Suprapubic skin (tissue), 4 donors: Measurements from ENCODE around the gene HS3ST6.

Experiments
- POLR2A ChIP-seq, 2 donors: fragments of 450-650 bp; IDR thresholded peaks; one replicate each; pipeline ENCODE4 v1.6.1; 2017; ENCODE audit warnings: antibody characterized with exemption in 2 of 2, mild to moderate bottlenecking in 2 of 2, moderate library complexity in 2 of 2
- POLR2AphosphoS5 ChIP-seq, 3 donors: sonication (generic); formaldehyde crosslinking; IDR thresholded peaks; one replicate each; pipeline ENCODE4 v1.6.1; 2017; ENCODE audit warnings: antibody characterized with exemption in 3 of 3
- TF ChIP-seq, protein P1 (sequence below), 2 donors: fragments of 200-600 bp in 1 of 2; fragments of 450-650 bp in 1 of 2; sonication (generic) in 1 of 2; IDR thresholded peaks; one replicate each; pipeline ENCODE4 v1.5.1; 2016 to 2019; ENCODE audit warnings: antibody characterized with exemption in 2 of 2, mild to moderate bottlenecking in 1 of 2, moderate library complexity in 1 of 2

- TF ChIP-seq POLR2AphosphoS5 (IDR thresholded peaks at IDR 0.05) = no peak
- TF ChIP-seq, protein P1, sequence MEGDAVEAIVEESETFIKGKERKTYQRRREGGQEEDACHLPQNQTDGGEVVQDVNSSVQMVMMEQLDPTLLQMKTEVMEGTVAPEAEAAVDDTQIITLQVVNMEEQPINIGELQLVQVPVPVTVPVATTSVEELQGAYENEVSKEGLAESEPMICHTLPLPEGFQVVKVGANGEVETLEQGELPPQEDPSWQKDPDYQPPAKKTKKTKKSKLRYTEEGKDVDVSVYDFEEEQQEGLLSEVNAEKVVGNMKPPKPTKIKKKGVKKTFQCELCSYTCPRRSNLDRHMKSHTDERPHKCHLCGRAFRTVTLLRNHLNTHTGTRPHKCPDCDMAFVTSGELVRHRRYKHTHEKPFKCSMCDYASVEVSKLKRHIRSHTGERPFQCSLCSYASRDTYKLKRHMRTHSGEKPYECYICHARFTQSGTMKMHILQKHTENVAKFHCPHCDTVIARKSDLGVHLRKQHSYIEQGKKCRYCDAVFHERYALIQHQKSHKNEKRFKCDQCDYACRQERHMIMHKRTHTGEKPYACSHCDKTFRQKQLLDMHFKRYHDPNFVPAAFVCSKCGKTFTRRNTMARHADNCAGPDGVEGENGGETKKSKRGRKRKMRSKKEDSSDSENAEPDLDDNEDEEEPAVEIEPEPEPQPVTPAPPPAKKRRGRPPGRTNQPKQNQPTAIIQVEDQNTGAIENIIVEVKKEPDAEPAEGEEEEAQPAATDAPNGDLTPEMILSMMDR (IDR thresholded peaks at IDR 0.05) = no peak
- no peak for TF ChIP-seq POLR2A (IDR thresholded peaks at IDR 0.05)
Measured at GRCh38 chr16:1950047-1950446, 31.8 kb upstream of the HS3ST6 start.
